DMS53 (cell line): ENCODE data around the gene GPR156.
"Not testable (repeated sequence)": the region's sequence is repeated elsewhere in the genome, so short reads cannot be mapped to it uniquely, and the experiment has no call there.

Source experiments
- DNase-seq: peaks from one replicate; lab custom pipeline; 2025; lab: John Stamatoyannopoulos, UW

The GPR156 gene

DNA sequence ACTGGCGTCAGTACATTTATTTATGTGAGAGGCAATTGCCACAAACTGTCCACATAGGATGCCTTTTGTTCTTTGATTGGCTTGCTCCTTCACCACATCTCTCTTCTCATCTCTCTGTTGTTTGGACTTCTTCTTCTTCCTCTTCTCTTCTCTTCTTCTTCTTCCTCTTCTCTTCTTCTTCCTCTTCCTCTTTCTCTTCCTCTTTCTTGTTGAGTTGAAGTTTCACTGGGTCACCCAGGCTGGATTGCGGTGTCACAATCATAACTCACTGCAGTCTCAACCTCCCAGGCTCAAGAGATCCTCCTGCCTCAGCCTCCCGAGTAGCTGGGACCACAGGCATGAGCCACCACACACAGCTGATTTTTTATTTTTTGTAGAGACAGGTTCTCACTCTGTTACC, 123.1 kb downstream of the GPR156 start:
- no peak for DNase-seq

GRCh38 chr3:120160050-120160449, 125.0 kb downstream of the GPR156 start:
- DNase-seq: peak; percentile 17

- no peak for DNase-seq
Measured at GRCh38 chr3:120157681-120158080, 127.3 kb downstream of the GPR156 start.

- DNase-seq: no peak
Measured at GRCh38 chr3:120157113-120157512, 127.9 kb downstream of the GPR156 start.

DNA sequence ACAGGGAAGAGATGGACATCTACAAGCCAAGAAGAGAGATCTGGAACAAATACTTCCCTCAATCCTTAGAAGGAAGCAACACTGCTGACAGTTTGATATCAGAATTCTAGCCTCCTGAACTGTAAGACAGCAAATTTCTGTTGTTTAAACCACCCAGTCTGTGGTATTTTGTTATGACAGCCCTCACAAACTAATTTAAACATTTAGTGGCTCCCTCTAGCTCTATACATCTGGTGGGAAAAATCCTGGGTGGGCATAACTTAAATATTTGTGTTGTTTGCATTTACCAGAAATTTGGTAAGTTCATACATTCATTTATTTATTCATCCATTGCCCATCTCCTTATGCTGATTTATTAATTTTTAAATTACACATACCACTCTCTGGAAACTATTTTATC, 128.3 kb downstream of the GPR156 start:
- DNase-seq: no peak

- DNase-seq: not testable (repeated sequence)
Measured at GRCh38 chr3:120155694-120156093, 129.3 kb downstream of the GPR156 start.

DNA sequence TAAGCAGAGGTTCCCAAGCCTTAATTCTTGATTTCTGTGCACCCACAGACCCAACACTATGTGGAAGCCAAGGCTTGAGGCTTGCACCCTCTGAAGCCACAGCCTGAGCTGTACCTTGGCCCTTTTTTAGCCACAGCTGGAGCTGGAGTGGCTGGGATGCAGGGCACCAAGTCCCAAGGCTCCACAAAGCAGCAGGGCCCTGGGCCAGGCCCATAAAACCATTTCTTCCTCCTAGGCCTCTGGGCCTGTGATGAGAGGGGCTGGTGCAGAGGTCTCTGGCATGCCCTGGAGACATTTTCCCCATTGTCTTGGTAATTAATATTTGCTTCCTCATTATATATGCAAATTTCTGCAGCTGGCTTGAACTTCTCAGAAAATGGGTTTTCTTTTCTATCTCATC, 129.9 kb downstream of the GPR156 start:
- no peak for DNase-seq

- no peak for DNase-seq
Measured at GRCh38 chr3:120153294-120153693, 131.7 kb downstream of the GPR156 start.

DNA sequence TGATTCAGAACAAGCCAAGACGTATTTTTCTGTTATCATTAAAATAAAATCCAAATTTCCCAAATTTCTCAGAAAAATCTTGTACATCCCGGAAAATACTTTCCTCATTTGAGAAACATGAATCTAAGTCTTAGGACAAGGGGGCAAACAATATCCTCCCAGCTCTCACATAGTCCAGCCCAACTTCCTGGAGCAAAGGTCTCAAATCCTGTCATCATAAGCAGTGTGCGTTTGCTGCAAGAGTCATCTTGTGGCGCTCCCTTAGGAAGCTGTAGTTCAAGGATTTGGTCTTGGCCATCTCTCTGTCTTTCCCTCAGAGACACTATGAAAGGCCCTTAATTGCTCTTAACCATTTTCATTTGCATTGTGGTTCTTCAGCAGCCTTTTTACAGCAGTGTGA, 133.2 kb downstream of the GPR156 start:
- no peak for DNase-seq

DNA sequence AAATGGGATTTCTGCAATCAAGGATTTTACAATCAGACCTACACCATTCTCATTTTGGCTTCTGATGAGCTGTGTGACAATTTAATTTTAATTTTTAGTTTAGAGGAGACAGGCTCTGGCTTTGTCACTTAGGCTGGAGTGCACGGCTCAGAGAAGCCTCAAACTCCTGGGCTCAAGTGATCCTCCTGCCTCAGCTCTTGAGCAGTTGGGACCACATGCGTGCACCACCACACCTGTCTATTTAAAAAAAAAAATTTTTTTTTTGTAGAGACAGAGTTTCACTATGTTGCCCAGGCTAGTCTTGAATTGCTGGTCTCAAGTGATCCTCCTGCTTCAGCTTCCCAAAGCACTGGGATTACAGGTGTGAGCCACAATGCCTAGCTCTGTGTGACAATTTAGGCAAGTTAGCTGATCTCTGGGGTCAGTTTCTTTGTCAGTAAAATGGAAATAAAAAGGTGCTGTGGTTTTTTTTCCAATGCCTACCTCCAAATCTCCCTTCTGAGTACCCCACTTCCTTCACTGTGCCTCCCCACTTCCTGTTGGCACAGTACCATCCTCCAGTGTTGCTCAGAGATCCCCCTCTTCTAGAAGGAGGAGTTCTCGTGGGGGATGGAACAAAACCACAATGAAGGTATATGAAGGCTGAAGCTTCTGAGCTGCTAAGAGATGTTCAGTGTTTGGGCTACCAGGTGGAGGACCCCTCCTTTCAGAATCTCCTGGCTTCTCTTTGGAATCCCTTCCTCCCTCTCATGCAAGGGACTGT, 136.7 kb downstream of the GPR156 start:
- peak; percentile 23 for DNase-seq

DNA sequence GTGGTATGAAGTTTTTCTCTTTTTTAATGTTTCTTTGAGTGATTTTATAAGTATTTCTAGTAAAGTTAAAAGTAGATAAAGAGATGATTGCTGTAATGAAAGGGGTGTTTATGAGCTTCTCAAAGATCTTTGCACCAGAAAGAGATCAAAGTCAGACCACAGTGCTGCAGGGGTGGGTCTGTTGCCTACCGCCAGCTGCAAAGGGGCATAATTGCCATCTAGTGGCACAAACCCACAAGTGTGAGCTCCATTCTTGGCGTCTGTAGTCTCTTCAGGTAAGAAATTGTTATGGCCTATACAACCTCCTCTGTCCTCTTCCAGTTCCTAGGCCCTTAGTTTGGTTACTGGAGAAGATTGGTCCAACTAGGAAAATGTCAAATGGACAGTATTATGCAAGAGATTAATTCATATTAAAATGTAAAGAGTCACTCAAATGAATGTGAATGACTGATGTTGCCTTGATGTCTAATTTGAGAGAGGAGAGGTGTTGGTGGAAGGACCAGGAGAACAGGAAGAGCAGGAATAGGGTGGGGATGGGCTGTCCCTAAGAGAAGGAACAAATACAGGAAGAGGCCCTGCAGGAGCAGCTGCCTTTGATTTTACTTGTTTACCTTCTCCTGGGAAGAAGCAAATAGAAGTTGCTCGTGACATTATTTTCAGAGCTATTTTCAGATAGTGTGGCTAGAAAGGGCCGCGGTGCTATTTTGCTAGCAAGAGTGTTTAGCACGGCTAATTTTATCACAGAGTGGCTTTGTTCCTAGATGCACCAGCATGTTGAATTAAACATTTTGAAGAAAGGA, 137.8 kb downstream of the GPR156 start:
- DNase-seq: peak; percentile 92

- DNase-seq: peak; percentile 19
Measured at GRCh38 chr3:120145542-120146285, 139.3 kb downstream of the GPR156 start.

DNA sequence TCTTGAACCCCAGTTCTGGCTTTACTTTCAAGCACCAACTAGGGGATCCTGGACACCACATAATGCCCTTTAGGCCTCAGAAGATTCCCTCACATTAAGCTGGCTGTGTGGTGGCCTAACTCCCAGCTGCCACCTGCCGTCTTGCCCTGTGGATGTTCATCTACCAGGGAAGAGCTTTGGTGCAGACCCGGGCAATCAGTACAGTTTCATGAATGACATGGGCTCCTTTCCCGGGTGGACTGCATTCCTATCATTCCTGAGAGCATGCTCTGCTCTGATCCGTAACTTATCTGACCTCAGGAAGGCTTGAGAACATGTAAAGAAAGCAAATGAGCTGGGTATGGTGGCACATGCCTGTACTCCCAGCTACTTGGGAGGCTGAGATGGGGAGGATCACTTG, 140.8 kb downstream of the GPR156 start:
- no peak for DNase-seq

GRCh38 chr3:120143676-120144075, 141.3 kb downstream of the GPR156 start:
- DNase-seq: no peak

- no peak for DNase-seq
Measured at GRCh38 chr3:120142236-120142635, 142.8 kb downstream of the GPR156 start.

- no peak for DNase-seq
Measured at GRCh38 chr3:120140098-120140742, 144.8 kb downstream of the GPR156 start.

GRCh38 chr3:120139140-120139539, 145.9 kb downstream of the GPR156 start:
- no peak for DNase-seq

- no peak for DNase-seq
Measured at GRCh38 chr3:120137548-120137947, 147.5 kb downstream of the GPR156 start.

- no peak for DNase-seq
Measured at GRCh38 chr3:120130656-120131055, 154.4 kb downstream of the GPR156 start.

DNA sequence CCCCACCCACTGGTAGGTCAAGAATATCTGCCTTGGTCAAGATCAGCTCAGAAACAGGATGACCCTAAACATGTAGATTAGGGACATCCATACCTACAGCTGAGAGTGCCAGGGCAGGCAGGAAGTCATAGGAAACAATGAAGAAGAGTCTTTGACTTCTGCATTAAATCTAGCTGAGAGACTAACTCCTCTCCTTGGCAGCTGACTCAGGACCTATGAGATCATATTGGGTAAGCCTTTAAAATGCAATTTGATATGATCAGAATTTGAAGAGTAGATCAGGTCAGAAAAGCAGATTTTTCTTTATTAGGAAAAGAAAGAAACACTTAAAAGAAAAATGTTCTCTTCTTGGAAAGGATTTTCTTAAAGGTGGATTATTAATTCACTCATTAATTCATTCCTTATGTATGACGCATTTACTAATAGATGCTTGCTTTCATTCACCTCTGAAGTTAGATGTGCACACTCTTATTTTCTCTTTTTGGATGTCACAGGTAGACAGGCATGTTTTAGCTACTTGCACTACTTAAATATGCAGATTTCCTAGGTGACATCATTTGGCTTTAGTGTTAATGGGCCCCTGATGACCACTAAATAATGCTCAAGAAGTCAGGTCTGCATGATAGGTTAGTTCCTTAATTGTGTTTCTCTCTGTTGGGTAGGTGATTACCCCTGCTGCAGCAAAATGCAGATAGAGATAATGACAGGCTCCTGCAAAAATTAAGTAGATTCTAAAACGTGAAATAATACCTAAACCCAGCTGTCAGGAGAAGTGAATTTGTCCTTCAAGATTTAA, 155.1 kb downstream of the GPR156 start:
- DNase-seq: no peak

- DNase-seq: no peak
Measured at GRCh38 chr3:120129051-120129450, 156.0 kb downstream of the GPR156 start.
